GM12891 (cell line): ENCODE results near the gene CTNNB1.
"Not testable (repeated sequence)": the region's sequence is repeated elsewhere in the genome, so short reads cannot be mapped to it uniquely, and the experiment has no call there.

Experiments
- DNase-seq: peaks from one replicate; pipeline ENCODE4 v3.0.0; 2011; ENCODE audit warnings: low spot score; ENCODE audit not compliant: insufficient read length
- FAIRE-seq: peaks from 2 replicates; lab custom pipeline; 2011; peaks lifted over from hg19 to GRCh38; lab: Jason Lieb, UNC
- PAX5 ChIP-seq: IDR thresholded peaks from 2 replicates; pipeline ENCODE4 v1.6.1; 2011; ENCODE audit warnings: low read length, moderate library complexity, mild to moderate bottlenecking; ENCODE audit not compliant: insufficient read depth, severe bottlenecking
- POLR2A ChIP-seq: IDR thresholded peaks from 2 replicates; pipeline ENCODE4 v1.6.1; 2011; ENCODE audit warnings: low read depth, low read length, control low read depth
- POLR2AphosphoS5 ChIP-seq: IDR thresholded peaks from 2 replicates; pipeline ENCODE4 v1.6.1; 2011; ENCODE audit warnings: low read depth, low read length, control low read depth
- POU2F2 ChIP-seq: IDR thresholded peaks from 2 replicates; pipeline ENCODE4 v1.6.1; 2011; ENCODE audit warnings: low read depth, mild to moderate bottlenecking, control low read depth, low read length, moderate library complexity
- SPI1 ChIP-seq: IDR thresholded peaks from 2 replicates; pipeline ENCODE4 v1.6.1; 2011; ENCODE audit warnings: low read depth, low read length, control low read depth
- TAF1 ChIP-seq: IDR thresholded peaks from 2 replicates; pipeline ENCODE4 v1.6.1; 2011; ENCODE audit warnings: low read depth, low read length, control low read depth

The CTNNB1 gene

GRCh38 chr3:41265823-41266273 lies 66.5 kb downstream of the CTNNB1 start:
- no peak for DNase-seq
- FAIRE-seq: no peak
- TF ChIP-seq SPI1: no peak
- TF ChIP-seq POU2F2: no peak
- TF ChIP-seq POLR2A: no peak
- no peak for TF ChIP-seq TAF1
- TF ChIP-seq PAX5: no peak
- TF ChIP-seq POLR2AphosphoS5: no peak

- TF ChIP-seq POLR2AphosphoS5 (no peak), POU2F2 (no peak), POLR2A (no peak), SPI1 (no peak), TAF1 (no peak), PAX5 (no peak)
- FAIRE-seq: no peak
- no peak for DNase-seq
Observed at GRCh38 chr3:41267975-41268640, 68.8 kb downstream of the CTNNB1 start.

- DNase-seq (no peak), FAIRE-seq (no peak)
- no peak for TF ChIP-seq POLR2A
- no peak for TF ChIP-seq POLR2AphosphoS5
- no peak for TF ChIP-seq POU2F2
- no peak for TF ChIP-seq PAX5
- TF ChIP-seq TAF1: no peak
- TF ChIP-seq SPI1: no peak
Observed at GRCh38 chr3:41272667-41273066, 73.4 kb downstream of the CTNNB1 start.

- no peak for FAIRE-seq
- TF ChIP-seq POLR2AphosphoS5 (no peak), POLR2A (no peak), TAF1 (no peak), PAX5 (no peak), POU2F2 (no peak), SPI1 (no peak)
- DNase-seq: no peak
Observed at GRCh38 chr3:41274944-41275668, 75.8 kb downstream of the CTNNB1 start.

- FAIRE-seq: no peak
- DNase-seq: no peak
- TF ChIP-seq POLR2A: no peak
- no peak for TF ChIP-seq TAF1
- TF ChIP-seq POLR2AphosphoS5: no peak
- TF ChIP-seq POU2F2: no peak
- TF ChIP-seq SPI1: no peak
- no peak for TF ChIP-seq PAX5
Observed at GRCh38 chr3:41276191-41276590, 76.9 kb downstream of the CTNNB1 start.

- FAIRE-seq (no peak), DNase-seq (no peak)
- TF ChIP-seq PAX5: no peak
- no peak for TF ChIP-seq SPI1
- no peak for TF ChIP-seq POU2F2
- no peak for TF ChIP-seq TAF1
- no peak for TF ChIP-seq POLR2AphosphoS5
- TF ChIP-seq POLR2A: no peak
Observed at GRCh38 chr3:41277790-41278465, 78.6 kb downstream of the CTNNB1 start.

GRCh38 chr3:41284934-41285333 lies 85.6 kb downstream of the CTNNB1 start:
- FAIRE-seq, DNase-seq: not testable (repeated sequence)

GRCh38 chr3:41286305-41286704 lies 87.0 kb downstream of the CTNNB1 start:
- FAIRE-seq (no peak), DNase-seq (no peak)
- no peak for TF ChIP-seq SPI1
- TF ChIP-seq TAF1: no peak
- no peak for TF ChIP-seq POLR2AphosphoS5
- TF ChIP-seq POLR2A: no peak
- no peak for TF ChIP-seq PAX5
- no peak for TF ChIP-seq POU2F2

GRCh38 chr3:41288785-41289184 lies 89.5 kb downstream of the CTNNB1 start:
- no peak for DNase-seq
- FAIRE-seq: no peak
- TF ChIP-seq POLR2A (no peak), TAF1 (no peak), POU2F2 (no peak), PAX5 (no peak), POLR2AphosphoS5 (no peak), SPI1 (no peak)
